Measurements from ENCODE around the gene HMGN1. TPM values are rescaled to one million over a fixed set of nuclear protein-coding genes. Genes with fewer than 3 reads are reported as not detected.

HMGN1 gene
- total and polyA plus RNA-seq, 8 donors = 60.1 to 140 (median 98.1) TPM

DNA sequence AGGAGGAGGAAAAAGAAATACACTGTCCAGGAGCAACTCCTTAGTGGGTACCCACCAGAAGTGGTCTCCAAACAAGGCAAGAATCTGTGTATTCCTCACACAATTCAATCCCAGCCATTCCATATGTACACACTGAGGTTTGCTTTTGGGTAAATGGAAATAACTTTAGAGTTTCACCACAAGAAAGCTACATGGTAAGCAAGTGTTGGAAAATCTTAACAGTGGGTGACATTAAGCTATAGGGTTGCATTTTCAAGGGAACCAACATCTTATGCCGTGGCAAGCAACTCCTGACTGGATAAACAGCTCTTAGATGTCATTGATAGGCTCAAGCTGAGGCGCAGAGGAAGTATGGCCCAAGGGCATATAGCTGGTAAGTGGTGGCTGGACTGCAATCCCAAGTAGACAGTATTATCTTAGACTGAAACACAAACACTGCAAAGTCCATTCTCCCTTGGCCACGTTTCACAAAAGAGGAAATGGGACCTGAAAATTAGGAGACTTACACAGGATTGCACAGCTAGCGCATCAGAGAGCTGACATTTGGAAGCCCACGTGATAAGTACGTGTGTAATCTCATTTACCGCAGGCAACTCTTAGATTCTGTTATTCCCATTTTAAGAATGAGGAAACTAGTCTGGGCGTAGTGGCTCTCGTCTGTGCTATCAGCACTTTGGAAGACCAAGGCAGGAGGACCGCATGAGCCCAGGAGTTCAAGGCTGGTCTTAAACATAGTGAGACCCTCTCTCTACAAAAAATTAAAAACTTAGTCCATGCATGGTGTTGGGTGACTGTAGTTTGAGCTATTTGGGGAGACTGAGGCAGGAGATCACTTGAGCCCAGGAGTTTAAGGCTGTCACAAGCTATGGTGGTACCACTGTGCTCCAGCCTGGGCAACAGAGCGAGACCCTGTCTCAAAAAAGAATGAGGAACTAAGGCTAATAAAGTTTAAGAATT, 31.5 kb downstream of the HMGN1 start:
- Histone ChIP-seq H3K4me3 (no peak overlapping the region), H3K27ac (peak overlapping the region in 1 of 4 donors; percentile 10), H3K4me1 (peaks cover 0 to 3% (median 0%) of the 10 kb centered on the region in 3 donors), H3K36me3 (no peaks in the 10 kb centered on the region), H3K9me3 (no peaks in the 10 kb centered on the region), H3K27me3 (no peaks in the 10 kb centered on the region)
- 55 to 58% methylated on average over 11 of the region's 11 CpGs for WGBS, 2 donors
- FAIRE-seq (no peak), ATAC-seq (no peak), DNase-seq (no peak)
- intact Hi-C loops (cut with DNase I) = loop anchor here in 1 of 3 donors (10.0 kb wide), 1 partner anchor 67 kb away; a partner anchor contains a TSS
- TF ChIP-seq, protein P1, sequence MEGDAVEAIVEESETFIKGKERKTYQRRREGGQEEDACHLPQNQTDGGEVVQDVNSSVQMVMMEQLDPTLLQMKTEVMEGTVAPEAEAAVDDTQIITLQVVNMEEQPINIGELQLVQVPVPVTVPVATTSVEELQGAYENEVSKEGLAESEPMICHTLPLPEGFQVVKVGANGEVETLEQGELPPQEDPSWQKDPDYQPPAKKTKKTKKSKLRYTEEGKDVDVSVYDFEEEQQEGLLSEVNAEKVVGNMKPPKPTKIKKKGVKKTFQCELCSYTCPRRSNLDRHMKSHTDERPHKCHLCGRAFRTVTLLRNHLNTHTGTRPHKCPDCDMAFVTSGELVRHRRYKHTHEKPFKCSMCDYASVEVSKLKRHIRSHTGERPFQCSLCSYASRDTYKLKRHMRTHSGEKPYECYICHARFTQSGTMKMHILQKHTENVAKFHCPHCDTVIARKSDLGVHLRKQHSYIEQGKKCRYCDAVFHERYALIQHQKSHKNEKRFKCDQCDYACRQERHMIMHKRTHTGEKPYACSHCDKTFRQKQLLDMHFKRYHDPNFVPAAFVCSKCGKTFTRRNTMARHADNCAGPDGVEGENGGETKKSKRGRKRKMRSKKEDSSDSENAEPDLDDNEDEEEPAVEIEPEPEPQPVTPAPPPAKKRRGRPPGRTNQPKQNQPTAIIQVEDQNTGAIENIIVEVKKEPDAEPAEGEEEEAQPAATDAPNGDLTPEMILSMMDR (IDR thresholded peaks at IDR 0.05) = no peak

DNA sequence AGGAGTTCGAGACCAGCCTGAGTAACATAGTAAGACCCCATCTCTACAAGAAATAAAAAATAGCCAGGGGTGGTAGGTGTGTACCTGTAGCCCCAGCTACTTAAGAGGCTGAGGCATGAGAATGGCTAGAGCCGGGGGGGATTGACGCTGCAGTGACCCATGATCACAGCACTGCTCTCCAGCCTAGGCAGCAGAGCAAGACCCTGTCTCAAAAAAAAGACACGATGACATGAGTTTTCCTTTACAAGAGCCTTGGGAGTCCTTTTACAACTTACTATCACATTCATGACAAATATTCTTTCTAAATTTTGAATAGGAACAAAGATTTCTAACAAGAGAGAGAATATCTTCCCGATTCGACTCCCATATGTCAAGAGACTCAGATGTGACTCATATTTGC, 32.2 kb downstream of the HMGN1 start:
- intact Hi-C loops (cut with DNase I) = loop anchor here in 1 of 3 donors (10.0 kb wide), 1 partner anchor 68 kb away; a partner anchor contains a TSS
- FAIRE-seq = no peak
- H3K27ac ChIP-seq = no peak overlapping the region
- no peak for ATAC-seq
- H3K9me3 ChIP-seq = no peaks in the 10 kb centered on the region
- H3K4me1 ChIP-seq = peaks cover 0 to 7% (median 4%) of the 10 kb centered on the region in 3 donors
- no peaks in the 10 kb centered on the region for H3K36me3 ChIP-seq
- no peak for DNase-seq
- no peak overlapping the region for H3K4me3 ChIP-seq
- H3K27me3 ChIP-seq = no peaks in the 10 kb centered on the region
- WGBS, 2 donors = 88 to 96% methylated on average over 6 of the region's 6 CpGs
- TF ChIP-seq, protein P1 (IDR thresholded peaks at IDR 0.05) = no peak

DNA sequence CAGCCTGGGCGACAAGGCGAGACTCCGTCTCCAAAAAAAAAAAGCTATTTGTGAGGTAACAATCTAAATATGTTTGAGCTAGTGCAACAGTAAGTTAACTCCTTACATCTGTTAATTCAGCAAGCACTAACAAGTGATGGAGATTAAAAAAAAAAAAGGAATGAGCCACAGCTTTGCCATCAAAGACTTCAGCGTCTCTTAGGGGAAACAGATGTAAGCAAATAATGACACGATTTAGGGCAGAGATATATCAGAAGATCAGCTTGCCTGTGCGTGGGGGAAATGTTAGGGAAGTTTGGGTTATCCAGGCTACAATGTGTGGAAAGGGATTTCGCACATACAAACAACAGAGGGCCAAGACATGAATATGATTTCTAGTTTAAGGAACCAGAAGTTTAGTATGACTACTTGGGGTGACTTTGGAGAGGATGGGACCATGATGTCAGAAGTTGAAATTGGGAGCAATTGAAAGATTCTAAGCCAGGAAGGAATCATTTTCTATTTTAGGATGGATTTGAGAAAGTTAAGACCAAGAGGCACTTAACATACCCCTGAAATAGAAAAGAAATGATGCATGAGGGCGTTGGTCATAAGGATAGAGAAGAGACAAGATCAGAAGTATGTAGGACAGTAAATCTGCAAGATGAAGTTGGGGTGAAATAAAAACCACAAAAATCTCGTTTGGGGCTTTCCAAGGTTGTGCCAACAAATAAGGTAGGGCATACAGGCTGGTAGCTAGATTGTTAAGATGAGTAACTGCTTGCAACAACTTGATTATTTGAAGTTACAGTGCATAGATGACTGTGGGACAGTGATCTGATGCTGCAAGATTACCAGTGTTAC, 33.1 kb downstream of the HMGN1 start:
- no peaks in the 10 kb centered on the region for H3K9me3 ChIP-seq
- intact Hi-C loops (cut with DNase I) = loop anchor here in 1 of 3 donors (10.0 kb wide), 1 partner anchor 69 kb away; a partner anchor contains a TSS
- no peak for ATAC-seq
- H3K27me3 ChIP-seq = no peaks in the 10 kb centered on the region
- 79 to 80% methylated on average over 9 of the region's 9 CpGs for WGBS, 2 donors
- no peak overlapping the region for H3K4me3 ChIP-seq
- no peak for FAIRE-seq
- TF ChIP-seq, protein P1 (IDR thresholded peaks at IDR 0.05) = no peak
- peaks cover 0 to 16% (median 8%) of the 10 kb centered on the region in 3 donors for H3K4me1 ChIP-seq
- no peaks in the 10 kb centered on the region for H3K36me3 ChIP-seq
- H3K27ac ChIP-seq = no peak overlapping the region
- no peak for DNase-seq

DNA sequence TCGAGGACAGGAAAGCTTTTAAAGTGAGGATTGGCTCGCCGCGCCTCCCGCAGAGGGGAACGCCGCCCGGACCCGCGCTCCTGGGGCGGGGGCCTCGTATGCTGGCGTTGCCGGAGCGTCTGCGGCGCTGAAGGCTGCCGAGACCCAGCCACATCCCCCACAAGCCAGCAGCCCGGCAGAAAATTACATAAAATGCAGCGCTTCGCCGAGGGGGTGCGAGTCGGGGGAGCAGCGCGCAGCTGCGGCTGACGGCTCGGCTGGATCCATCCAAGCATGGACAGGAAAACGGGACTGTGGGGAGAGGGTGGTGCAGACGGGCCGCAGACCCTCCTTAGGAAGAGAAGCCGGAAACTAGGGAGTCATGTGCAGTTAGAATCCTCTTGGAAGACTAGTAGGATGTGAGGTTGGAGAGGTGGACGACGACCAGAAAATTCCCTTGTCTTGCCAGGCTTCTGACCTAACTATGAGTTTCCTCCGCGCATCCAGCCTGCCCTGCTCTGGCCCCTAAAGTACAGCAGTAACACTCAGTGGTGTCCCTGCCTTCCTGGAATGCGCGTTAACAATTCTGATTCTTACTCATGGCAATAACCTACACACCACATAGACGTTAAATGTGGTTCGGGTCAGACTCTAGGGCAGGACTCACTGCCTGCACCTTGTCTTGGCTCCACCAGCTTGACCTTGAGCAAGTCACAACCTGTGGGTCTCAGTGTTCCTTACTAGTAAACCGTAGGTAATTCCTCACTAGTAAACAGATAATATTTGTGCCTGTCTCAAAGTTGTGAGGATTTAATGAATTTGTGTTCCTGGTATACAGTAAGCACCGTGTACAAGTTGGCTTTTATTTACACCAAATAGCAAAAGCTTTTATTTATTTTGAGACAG, 34.5 kb downstream of the HMGN1 start:
- H3K27ac ChIP-seq = peak overlapping the region; percentile 84 to 97 (median 95)
- intact Hi-C loops (cut with DNase I) = loop anchor here in 1 of 3 donors (10.0 kb wide), 1 partner anchor 70 kb away; a partner anchor contains a TSS
- FAIRE-seq = no peak
- DNase-seq = peak in 4 of 6 donors; percentile 36 to 47 (median 40)
- H3K4me1 ChIP-seq = peaks cover 0 to 19% (median 8%) of the 10 kb centered on the region in 3 donors
- WGBS, 2 donors = 1% methylated on average over 35 to 43 of the region's 43 CpGs
- TF ChIP-seq, protein P1 (IDR thresholded peaks at IDR 0.05) = no peak
- H3K9me3 ChIP-seq = no peaks in the 10 kb centered on the region
- no peaks in the 10 kb centered on the region for H3K27me3 ChIP-seq
- peaks cover 0 to 5% (median 0%) of the 10 kb centered on the region in 3 donors for H3K36me3 ChIP-seq
- peak overlapping the region; percentile 66 to 99 (median 78) for H3K4me3 ChIP-seq
- ATAC-seq = peak; percentile 11 to 28 (median 22)
